Measurements from ENCODE around the gene SULT1E1.

DNA sequence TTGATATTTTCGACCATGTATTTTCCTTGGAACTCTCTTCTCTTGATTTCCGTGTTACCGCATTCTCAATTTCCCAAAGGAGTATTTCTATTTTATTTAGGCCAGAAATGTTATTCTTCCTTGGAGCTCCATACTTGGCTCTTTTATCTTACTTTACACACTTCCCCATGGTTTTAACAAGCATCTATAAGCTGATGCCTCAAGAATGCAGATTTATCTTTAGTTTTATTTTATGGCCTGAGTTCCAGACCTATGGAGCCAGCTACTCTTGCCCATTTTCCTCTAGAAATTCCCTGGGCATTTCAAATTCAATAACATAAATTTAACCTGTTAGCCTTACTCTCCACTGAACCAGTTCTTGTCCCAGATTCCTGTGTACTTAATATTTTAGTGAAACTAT is 43.7 kb downstream of the SULT1E1 start:
- TF ChIP-seq, protein P1, sequence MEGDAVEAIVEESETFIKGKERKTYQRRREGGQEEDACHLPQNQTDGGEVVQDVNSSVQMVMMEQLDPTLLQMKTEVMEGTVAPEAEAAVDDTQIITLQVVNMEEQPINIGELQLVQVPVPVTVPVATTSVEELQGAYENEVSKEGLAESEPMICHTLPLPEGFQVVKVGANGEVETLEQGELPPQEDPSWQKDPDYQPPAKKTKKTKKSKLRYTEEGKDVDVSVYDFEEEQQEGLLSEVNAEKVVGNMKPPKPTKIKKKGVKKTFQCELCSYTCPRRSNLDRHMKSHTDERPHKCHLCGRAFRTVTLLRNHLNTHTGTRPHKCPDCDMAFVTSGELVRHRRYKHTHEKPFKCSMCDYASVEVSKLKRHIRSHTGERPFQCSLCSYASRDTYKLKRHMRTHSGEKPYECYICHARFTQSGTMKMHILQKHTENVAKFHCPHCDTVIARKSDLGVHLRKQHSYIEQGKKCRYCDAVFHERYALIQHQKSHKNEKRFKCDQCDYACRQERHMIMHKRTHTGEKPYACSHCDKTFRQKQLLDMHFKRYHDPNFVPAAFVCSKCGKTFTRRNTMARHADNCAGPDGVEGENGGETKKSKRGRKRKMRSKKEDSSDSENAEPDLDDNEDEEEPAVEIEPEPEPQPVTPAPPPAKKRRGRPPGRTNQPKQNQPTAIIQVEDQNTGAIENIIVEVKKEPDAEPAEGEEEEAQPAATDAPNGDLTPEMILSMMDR (IDR thresholded peaks at IDR 0.05; ENCODE audit: control extremely low read depth in 1 of 3, insufficient read depth in 1 of 3, low read depth in 1 of 3, low read length in 3 of 3) = no peak
- TF ChIP-seq KDM1A (IDR thresholded peaks at IDR 0.05; ENCODE audit: borderline replicate concordance, low read length) (no peak), SUZ12 (IDR thresholded peaks at IDR 0.05; ENCODE audit: low read length) (no peak), POLR2A (IDR thresholded peaks at IDR 0.05; ENCODE audit: control extremely low read depth in 1 of 2, low read depth in 2 of 2, low read length in 2 of 2) (no peak), SP2 (IDR thresholded peaks at IDR 0.05; ENCODE audit: low read length) (no peak), EP300 (IDR thresholded peaks at IDR 0.05; ENCODE audit: borderline replicate concordance in 1 of 2, low read depth in 2 of 2, low read length in 2 of 2) (no peak), TAF7 (optimal IDR thresholded peaks at IDR 0.05; ENCODE audit: borderline replicate concordance, low read depth, low read length) (no peak), RAD21 (IDR thresholded peaks at IDR 0.05 in 1 of 2, conservative IDR thresholded peaks at IDR 0.05 in 1 of 2; ENCODE audit: low read depth in 2 of 2, low read length in 2 of 2) (no peak)
- TF ChIP-seq, protein P2, sequence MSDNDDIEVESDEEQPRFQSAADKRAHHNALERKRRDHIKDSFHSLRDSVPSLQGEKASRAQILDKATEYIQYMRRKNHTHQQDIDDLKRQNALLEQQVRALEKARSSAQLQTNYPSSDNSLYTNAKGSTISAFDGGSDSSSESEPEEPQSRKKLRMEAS (IDR thresholded peaks at IDR 0.05) = no peak
